NCI-H82 treated with DMSO at 0.1 percent for 48 hours (cell line): ENCODE results near the gene ABHD4.
"Not testable (repeated sequence)": the region's sequence is repeated elsewhere in the genome, so short reads cannot be mapped to it uniquely, and the experiment has no call there.

Experiments
- DNase-seq: peaks from one replicate; lab custom pipeline; 2025; ENCODE audit not compliant: unreplicated experiment; lab: John Stamatoyannopoulos, UW

The ABHD4 gene

DNA sequence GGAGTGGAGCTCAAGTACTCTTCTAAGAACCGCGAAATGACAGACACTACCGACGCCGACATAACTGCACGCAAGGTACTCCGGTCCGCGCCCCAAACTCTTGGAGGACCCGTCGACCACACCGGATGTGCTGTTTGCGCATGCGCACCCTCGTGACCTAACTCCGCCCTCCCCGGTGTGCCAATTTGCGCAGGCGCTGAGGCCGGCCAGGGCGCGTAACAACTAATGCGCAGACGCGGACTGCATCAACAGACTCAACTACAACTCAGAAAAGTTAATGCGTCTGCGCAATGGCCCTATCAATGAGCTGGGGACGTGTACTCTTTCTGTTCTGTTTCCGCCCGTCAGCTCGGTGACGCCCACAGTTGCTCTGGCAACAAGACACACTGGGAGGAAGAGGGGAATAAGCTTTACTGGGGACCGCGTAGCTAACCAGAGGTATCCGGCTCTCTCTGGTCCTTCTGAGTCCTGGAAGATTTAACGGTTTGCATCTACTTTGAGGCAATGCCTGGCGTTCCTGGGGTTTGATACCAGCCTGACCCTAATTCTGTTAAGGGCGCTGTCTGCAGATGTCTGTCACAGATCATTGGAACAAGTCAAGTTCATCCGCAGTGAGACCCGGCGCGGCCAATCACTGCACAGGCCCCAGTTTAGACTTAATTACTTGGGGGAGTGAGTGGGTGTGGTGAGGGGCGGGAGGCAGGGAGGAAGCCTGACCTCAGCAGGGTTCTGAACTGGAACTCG is 8.8 kb upstream of the ABHD4 start, which contains the start of gene DAD1:
TSS of gene DAD1 (minus strand) at position 129 of the 744 bp plus-strand sequence. CDS start at position 62, 67 bp downstream.
- peak; percentile 96 for DNase-seq

DNA sequence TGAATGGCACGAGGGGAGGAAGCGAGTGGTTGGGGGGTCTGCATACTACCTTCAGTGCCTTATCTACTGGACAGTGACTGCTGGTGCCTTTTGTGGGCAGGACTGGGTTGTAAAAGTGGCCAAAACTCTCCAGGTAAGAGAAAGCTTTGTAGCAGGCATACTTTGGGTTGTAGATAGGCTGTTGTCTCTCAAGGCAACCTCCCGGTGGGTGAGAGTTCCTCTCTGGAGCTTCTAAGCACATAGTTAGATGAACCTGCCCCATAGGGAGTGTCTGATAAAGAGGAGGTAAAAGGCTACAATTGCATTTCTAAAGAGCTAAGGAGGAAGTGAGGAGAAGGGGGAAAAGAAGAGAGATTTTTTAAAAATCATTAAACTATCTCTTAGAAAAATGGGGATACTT is 4.9 kb upstream of the ABHD4 start:
- DNase-seq, result no peak

DNA sequence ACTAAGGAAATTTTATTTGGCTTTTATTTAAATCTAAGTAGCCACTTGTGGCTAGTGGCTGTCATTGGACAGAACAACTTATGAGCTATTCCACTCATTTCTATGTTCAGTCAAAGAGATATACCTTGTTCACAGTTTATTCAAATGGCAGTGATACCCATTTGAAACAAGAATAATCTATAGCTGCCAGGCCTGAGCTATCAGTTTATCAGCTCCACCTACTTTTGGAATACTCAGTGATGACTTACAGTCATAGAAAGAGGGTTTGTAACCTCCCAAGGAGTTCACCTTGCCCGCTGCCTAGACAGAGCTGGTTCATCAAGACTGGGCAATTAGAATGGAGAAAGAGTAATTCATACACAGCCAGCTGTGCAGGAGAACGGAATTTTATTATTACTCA is 4.5 kb upstream of the ABHD4 start:
- no peak for DNase-seq

DNA sequence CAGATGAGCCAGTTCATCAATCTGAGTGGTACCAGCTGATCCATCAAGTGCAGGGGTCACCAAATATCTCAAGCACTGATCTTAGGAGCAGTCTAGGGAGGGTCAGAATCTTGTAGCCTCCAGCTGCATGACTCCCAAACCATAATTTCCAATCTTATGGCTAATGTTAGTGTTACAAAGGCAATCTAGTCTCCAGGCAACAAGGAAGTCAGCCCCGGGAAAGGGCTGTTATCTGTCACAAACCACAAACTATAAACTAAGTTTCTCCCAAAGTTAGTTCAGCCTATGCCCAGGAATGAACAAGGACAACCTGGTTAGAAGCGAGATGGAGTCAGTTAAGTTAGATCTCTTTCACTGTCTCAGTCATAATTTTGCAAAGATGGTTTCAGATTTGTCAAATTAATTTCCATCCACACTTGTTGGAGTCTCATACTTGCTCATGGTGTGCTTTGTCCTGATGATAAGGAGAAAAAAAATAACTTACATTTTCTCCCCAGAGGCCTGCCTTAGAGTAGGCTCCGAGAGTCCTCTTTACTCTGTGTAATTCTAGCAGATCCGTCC is 3.9 kb upstream of the ABHD4 start:
- no peak for DNase-seq

DNA sequence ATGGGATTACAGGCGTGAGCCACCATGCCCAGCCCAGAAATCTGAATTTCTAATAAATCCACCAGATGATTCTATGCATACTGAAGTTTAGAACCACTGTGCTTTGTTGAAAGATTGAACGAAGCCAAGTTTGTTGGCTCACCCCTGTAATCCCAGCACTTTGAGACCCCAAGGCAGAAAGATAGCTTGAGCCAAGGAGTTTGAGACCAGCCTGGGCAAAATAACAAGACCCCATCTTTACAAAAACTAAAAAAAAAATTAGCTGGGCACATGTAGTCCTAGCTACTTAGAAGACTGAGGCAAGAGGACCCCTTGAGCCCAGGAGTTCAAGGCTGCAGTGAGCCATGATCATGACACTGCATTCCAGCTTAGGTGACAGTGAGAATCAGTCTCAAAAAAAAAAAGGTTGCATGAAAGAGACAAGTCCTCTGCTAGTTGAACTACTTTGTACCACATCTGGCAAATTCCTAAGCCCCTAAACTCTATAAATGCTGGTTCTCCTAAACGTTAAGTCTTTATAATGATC is 1.7 kb upstream of the ABHD4 start:
- DNase-seq, result no peak

DNA sequence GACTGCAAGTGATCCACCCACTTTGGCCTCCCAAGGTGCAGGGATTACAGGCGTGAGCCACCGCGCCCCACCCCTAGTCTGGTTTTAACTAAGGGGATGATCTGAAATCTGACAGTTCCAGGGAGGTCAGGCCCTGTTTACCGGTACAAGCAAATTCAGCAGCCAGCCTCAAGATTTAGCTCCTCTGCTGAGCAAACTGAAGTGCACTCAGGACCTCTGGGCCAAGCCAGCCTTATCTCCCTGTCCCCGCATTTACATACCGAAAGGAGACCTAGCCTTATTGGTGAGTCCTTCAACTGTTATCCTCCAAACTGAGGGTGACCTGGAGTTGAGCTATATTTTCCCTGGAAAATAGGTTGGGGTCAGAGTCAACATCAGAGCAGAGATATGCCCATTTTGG is 835 bp upstream of the ABHD4 start:
- DNase-seq, result no peak

DNA sequence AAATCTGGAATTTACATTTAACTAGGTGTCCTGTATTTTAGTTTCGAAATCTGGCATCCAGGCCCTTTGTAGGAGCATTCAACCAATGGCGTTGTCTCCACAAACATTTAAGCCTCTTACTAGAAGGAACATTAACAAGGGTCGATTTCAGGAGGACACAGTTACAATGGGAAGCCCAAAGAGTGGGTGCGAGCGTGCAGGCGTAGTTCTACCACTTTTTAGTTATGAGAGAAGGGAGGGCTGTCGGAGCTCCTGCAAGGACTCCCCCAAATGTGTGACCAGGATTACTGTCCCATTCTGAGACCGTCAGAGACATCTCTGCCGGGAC is 365 bp upstream of the ABHD4 start:
- no peak for DNase-seq

DNA sequence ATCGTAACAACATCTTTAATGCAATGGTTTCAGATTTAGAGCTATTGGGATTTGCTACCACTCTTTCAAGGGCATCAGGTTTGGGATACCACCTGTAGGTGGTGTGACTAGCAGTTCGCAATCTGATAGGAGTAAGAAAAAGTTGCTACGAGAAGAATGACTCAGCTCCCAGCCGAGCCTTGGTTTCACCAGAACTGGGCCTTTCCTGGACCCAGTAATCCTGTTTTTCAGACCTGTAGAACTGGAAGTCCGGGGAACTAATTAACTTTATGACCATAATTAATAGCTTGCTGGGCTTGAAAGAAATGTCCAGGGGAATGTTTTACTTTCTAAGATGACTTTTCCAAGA is 770 bp downstream of the ABHD4 start:
- no peak for DNase-seq

DNA sequence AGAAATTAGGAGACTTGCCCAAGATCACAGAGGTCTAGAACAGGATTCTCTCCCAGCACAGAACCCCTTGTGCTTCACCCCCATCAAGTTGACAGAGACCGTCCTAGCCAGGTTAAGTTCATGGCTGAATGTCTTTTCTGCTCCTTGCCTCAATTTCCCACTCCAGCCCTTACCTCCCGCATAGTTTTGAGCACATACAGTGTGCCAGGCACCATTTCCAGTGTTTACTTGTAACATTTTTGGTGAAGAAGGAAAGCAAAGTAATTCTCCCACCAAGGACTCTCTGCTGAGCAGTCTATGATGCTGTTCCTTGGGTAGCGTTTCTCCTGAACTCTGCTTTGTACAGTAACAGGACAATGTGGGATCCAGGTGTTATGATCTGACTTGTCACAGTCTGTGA is 1.2 kb downstream of the ABHD4 start:
- DNase-seq, result no peak

DNA sequence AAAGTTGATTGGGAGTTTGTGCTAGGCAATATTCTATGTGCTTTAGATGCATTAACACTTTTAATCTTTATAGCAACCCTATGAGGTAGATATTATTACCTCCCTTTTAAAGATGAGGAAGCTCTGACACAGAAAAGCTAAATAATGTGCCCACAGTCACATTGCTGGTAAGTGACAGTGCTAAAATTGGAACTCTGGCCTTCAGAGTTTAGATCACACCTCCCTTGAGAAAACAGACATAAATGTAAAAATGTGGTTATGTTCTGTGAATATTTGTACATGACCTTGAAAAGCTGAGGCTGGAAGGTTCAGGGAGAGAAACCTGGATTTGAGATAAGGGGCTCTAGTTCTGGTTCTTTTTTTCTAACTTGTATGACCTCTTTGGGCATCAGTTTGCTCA is 1.9 kb downstream of the ABHD4 start:
- DNase-seq, result no peak

DNA sequence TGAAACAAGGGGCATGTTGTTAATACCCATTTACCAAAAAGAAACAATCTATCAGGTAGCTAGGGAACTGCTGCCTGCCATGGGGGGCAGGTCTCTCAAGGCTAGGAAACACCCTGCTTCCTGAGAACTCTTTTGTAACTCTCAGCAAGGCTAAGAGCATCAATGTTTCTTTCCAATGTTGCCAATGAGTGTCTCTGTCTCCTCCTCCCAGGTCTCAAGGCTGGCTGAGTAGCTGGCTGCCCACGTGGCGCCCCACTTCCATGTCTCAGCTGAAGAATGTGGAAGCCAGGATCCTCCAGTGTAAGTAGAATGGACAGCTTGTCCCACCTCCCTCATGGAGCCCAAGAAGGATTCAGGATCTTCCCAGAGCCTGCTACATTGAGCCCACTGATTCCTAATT is 3.4 kb downstream of the ABHD4 start:
- DNase-seq, result no peak

DNA sequence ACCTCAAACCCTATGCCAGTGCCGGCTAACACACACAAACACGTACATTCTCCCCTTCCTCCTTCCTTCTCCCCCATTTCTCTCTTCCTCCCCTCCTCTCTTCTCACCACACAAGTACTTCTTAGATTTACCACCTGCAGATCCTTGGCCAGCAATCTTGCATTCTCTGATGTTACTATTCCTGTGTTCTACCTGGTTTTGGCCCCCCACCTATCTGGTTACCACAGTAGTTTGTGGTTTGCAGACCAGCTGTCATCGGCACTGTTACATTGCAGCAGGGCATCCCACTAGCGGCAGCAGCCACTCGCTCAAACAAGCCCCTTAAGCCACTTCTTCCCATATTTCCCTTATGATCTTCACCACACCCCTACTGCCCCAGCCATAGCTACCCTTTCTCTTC is 3.9 kb downstream of the ABHD4 start:
- DNase-seq, result no peak

DNA sequence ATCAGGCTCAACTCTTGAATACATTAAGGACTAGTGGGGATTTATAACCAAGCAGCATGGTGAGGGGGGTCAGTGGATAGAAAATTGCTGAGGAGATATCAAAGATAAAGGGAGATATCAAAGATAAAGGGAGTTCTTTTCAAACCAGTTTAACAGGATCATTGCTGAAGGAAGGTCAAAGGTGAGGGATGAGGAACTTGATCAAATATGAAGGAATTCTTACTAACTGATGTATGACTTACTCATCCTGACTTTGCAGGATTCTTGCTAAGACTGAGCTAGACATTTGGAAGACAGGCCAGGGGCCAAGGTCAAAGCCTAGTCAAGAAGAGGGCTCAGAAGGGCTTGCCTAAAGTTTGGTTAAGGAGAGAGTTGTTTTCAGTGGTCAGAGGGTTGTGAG is 4.8 kb downstream of the ABHD4 start:
- DNase-seq, result no peak

DNA sequence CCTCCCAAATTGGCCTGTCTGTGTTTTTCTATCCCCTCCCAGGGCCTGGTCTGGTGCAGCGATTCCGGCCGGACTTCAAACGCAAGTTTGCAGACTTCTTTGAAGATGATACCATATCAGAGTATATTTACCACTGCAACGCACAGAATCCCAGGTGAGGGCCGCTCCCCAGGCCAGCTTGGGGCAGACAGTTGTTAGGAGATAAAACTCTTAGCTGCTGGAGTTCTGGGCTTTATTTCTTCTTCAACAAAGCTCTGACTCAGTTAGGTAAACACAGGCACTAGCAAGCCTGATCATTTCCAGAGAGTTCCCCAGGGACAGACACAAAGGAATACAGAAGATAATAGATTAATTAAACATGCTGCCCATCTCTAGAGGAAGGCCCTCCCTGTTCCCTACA is 8.3 kb downstream of the ABHD4 start:
- no peak for DNase-seq

DNA sequence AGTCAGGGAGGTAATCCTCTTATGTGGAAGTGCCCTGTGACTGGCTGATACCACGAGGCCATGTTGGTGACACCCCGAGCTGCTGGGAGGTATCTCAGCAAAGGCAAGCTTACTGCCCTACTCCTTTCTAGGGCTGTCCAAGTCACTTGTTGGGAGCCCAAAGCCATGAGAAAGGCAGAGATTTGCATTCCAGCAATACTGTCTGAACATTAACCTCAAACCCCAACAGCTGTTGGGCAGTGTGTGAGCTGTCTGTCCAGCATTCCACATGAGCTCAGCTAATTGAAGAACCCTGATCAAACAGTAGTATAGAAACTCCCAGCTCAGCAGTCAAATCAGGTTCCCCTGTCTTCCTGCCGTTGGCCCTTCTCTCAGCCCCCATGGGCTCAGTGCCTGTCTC is 9.2 kb downstream of the ABHD4 start:
- DNase-seq, result no peak

DNA sequence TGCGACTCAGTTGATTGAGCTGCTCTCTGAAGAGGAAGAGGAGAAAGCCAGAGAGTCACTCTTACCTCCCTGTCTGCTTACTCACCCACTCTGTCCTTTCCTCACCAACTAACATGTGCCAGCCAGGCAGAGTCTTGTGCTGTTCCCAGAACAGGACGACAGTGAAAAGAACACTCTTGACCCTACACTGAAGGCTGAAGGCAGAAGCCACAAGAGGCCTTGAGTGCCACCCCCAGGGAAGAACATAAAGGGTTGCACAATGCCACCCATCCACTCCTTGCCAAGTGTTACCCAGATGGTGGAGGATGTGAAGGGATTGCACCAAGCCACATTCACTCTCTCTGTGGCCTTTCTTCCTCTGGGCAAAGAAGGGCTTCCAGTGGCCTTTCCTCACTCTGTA is 12.8 kb downstream of the ABHD4 start:
- DNase-seq, result no peak

DNA sequence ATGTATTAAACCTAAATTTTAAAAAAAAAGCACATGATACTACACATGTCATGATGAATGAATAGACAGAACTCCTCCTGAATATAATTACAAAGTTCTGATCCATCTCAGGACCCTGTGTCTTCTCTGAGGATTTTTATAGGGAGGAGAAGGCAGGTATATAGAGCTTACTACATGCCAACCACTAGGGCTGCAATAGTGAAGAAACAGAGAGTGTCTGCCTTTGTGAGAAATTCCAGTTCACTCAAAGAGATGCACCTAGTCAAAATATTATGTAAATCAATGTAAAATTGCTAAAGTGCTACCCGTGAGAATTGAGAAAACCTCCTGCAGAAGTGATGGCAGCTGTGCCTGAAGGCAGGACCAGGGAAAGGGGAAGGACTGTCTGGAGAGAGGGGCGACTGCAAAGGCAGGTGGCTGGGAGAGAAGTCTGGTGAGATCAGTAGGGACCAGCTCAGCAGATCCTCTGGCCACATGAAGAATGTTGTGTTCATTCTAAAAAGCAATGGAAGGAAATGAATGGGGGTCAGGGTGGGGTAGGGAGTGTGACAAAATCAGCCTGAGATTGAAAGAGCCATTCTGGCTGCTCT is 15.1 kb downstream of the ABHD4 start:
- no peak for DNase-seq

DNA sequence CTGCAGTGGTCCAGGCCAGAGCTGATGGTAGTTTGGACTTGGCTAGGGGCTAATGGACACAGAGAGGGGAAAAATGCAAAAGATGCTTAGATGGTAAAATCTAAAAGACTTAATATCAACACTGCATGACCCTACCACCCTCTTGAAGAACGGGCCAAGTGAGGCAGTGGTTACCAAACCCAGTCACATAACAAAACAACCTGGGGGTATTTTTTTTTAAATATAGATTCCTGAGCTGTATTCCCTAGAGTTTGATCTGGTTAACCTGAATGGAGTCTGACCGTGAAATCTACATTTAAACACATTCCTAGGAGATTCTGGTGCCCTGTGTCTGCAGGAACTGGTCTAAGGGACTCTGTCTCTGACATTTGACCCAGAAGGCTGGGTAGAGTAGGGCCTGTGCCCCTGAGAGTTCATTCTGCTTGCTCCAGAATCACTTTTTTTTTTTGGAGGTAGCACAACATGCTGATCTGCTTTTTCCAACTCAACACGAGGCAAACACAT is 15.7 kb downstream of the ABHD4 start:
- DNase-seq, result no peak

DNA sequence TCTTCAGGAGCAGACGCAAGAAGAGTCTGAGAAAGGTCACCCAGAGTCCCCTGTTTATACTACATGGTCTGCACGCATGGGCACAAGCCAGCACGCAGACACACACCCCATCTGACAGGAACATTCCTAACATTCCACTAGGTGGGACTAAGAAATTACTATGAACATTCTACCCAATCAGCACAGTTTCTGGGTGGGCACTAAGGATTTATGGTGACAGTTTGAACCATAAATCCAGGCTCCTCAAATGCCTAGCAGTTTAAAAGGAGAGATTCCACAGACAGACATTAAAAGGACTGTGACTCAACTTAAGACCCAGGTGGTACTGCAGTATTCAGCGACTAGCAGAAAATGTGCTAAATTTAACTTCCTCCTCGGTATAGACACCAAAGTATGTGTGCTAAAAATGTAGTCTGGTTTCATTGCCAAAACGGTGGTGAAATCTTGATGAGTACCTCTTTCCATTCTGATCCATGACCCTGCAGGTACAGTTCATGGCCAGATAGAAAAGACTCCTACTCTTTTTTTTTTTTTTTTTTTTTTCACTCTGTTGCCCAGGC is 16.2 kb downstream of the ABHD4 start:
- DNase-seq, result no peak

DNA sequence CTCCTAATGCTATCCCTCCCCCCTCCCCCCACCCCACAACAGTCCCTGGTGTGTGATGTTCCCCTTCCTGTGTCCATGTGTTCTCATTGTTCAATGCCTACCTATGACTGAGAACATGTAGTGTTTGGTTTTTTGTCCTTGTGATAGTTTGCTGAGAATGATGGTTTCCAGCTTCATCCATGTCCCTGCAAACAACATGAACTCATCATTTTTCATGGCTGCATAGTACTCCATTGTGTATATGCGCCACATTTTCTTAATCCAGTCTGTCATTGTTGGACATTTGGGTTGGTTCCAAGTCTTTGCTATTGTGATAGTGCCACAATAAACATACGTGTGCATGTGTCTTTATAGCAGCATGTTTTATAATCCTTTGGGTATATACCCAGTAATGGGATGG is 17.7 kb downstream of the ABHD4 start:
- not testable (repeated sequence) for DNase-seq

DNA sequence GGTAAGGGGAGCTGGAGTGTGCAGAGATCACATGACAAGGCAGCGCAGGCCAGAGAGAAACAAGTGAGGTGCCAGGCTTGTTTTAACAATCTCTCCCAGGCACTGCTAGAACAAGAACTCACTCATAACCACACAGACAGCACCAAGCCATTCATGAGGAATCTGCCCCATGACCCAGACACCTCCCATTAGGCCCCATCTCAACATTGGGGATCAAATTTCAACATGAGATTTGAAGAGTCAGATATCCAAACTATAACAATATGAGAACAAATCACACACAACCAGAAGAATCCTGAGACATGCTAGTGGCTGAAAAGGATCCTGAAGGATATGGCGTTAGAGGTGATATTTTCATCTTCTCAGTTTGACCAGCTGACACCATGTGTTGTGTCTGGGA is 24.2 kb downstream of the ABHD4 start:
- DNase-seq, result no peak

DNA sequence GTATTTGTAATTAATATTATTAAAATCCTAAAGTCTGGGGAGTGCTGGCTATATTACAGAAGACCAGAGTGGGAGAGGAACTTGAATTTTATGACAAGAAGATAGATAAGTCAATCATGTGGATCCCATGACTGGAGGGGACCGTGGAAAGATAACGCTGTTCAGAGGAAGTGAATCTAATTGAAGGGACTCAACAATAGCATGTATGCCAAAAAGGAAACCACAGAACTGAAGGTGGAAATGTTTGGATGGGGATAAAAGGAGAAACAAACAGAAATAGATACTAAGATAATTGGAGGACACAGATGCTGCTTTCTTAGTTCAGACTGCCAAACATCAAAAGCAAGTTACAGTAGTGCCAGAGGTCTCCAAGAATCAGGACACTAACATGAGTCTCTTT is 24.9 kb downstream of the ABHD4 start:
- no peak for DNase-seq
